ENCODE measurements around the gene SUCLG1. TPM values are rescaled to one million over a fixed set of nuclear protein-coding genes. Genes with fewer than 3 reads are reported as not detected.

The SUCLG1 gene
- polyA plus RNA-seq, 1 of the 3 experiments (the other 2 are of a cell fraction): 32.7 TPM

DNA sequence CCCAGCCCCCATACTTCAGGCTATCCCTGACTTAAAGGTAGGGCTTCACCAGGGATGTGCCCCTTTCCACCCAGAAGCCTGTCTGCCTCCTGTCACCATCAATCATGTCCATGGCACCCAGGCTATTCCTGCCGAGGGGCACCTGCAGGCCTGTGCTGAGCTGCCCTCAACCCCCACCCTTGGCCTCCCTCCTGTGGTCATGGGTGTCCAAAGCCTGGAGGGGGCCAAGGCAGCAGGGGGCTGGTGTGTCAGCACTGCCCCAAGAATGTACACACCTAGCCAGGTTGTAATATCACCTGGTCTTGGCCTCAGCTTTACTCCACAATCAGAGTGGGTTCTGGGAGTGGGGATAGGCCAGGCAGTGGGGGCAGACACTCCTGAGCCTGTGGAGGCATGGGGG, 69.3 kb downstream of the SUCLG1 start:
- TF ChIP-seq SIN3A (IDR thresholded peaks at IDR 0.05; ENCODE audit: borderline replicate concordance, low read depth, low read length): no peak
- no peak for TF ChIP-seq EP300 (IDR thresholded peaks at IDR 0.05; ENCODE audit: borderline replicate concordance in 1 of 2, low read depth in 1 of 2, low read length in 1 of 2)
- no peak for TF ChIP-seq JUND (IDR thresholded peaks at IDR 0.05)
- no peaks in the 10 kb centered on the region for H3K4me1 ChIP-seq (ENCODE audit: control insufficient read depth in 1 of 2, insufficient read depth in 2 of 2, low read depth in 1 of 2, low read length in 1 of 2)
- H3K4me3 ChIP-seq (ENCODE audit: low read depth in 2 of 2, low read length in 1 of 2): no peak overlapping the region
- H3K9me3 ChIP-seq: no peaks in the 10 kb centered on the region
- no peak overlapping the region for H3K9ac ChIP-seq
- H3K27me3 ChIP-seq (ENCODE audit: insufficient read depth): no peaks in the 10 kb centered on the region
- no peak overlapping the region for H3K4me2 ChIP-seq
- H3K79me2 ChIP-seq (ENCODE audit: insufficient read depth): no peaks in the 10 kb centered on the region
- no peaks in the 10 kb centered on the region for H3K9me2 ChIP-seq
- H3K27ac ChIP-seq (ENCODE audit: low read depth in 2 of 2, low read length in 1 of 2): no peak overlapping the region
- H2AFZ ChIP-seq (ENCODE audit: low read depth): no peak overlapping the region
- ChIA-PET POLR2A (no interaction called here), CTCF (interaction anchor here (0.8 to 1.2 kb wide), 2 partner anchors 16 to 75 kb away, joined by 3 read pairs; no protein-coding TSS in a partner anchor)
- H3F3A ChIP-seq (replicated peaks; ENCODE audit: insufficient read depth): no peaks in the 10 kb centered on the region
- WGBS (ENCODE audit: low lambda C conversion rate): no CpG with 5 or more reads among the region's 1 CpG
- no peak for DNase-seq
- H3K36me3 ChIP-seq (replicated peaks in 1 of 2; ENCODE audit: control insufficient read depth in 1 of 2, insufficient read depth in 2 of 2, low read length in 1 of 2): no peaks in the 10 kb centered on the region
- no peaks in the 10 kb centered on the region for H4K20me1 ChIP-seq (ENCODE audit: insufficient read depth)

- Histone ChIP-seq H3K9me3 (no peaks in the 10 kb centered on the region), H3K27ac (ENCODE audit: low read depth in 2 of 2, low read length in 1 of 2) (no peak overlapping the region), H3K9ac (no peak overlapping the region), H3K36me3 (replicated peaks in 1 of 2; ENCODE audit: control insufficient read depth in 1 of 2, insufficient read depth in 2 of 2, low read length in 1 of 2) (no peaks in the 10 kb centered on the region), H3K4me3 (ENCODE audit: low read depth in 2 of 2, low read length in 1 of 2) (no peak overlapping the region), H3K27me3 (ENCODE audit: insufficient read depth) (no peaks in the 10 kb centered on the region), H3F3A (replicated peaks; ENCODE audit: insufficient read depth) (no peaks in the 10 kb centered on the region), H2AFZ (ENCODE audit: low read depth) (no peak overlapping the region), H3K4me1 (ENCODE audit: control insufficient read depth in 1 of 2, insufficient read depth in 2 of 2, low read depth in 1 of 2, low read length in 1 of 2) (no peaks in the 10 kb centered on the region), H3K9me2 (no peaks in the 10 kb centered on the region), H4K20me1 (ENCODE audit: insufficient read depth) (no peaks in the 10 kb centered on the region), H3K4me2 (no peak overlapping the region), H3K79me2 (ENCODE audit: insufficient read depth) (no peaks in the 10 kb centered on the region)
- 18% methylated on average over 6 of the region's 9 CpGs for WGBS (ENCODE audit: low lambda C conversion rate)
- ChIA-PET CTCF (interaction anchor here (0.8 kb wide), 1 partner anchor 15 kb away, joined by 3 read pairs; no protein-coding TSS in a partner anchor), POLR2A (no interaction called here)
- DNase-seq: no peak
- TF ChIP-seq GATA2 (CRISPR knock-in tag; IDR thresholded peaks at IDR 0.05) (no peak), GABPA (IDR thresholded peaks at IDR 0.05; ENCODE audit: low read depth) (no peak), RXRA (IDR thresholded peaks at IDR 0.05; ENCODE audit: borderline replicate concordance, low read depth) (no peak)
These were observed 70.1 kb downstream of the SUCLG1 start for GRCh38 chr2:84388921-84389490.

DNA sequence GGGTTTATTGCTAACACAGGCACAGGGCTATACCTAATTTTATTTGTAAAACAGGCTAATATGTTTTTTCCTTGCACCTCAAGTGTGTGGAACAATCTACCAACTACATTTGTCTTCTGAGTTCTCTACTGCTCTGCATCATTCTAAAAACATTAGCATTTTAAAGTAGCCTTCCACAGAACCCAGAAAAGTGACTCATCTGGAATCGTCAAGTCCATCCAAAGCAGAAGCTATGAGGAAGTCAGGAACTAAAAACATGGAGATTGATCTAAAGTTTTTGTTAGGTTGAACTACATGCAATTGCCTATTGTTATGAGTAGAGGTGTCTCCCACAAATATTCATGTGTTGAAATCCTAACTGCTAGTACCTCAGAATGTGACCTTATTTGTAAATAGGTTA, 70.9 kb downstream of the SUCLG1 start:
- Histone ChIP-seq H3K4me2 (no peak overlapping the region), H3K27ac (ENCODE audit: low read depth in 2 of 2, low read length in 1 of 2) (no peak overlapping the region), H3K36me3 (replicated peaks in 1 of 2; ENCODE audit: control insufficient read depth in 1 of 2, insufficient read depth in 2 of 2, low read length in 1 of 2) (no peaks in the 10 kb centered on the region), H3K9me3 (no peaks in the 10 kb centered on the region), H3K27me3 (ENCODE audit: insufficient read depth) (no peaks in the 10 kb centered on the region), H3K9me2 (no peaks in the 10 kb centered on the region), H3K4me1 (ENCODE audit: control insufficient read depth in 1 of 2, insufficient read depth in 2 of 2, low read depth in 1 of 2, low read length in 1 of 2) (no peaks in the 10 kb centered on the region), H2AFZ (ENCODE audit: low read depth) (no peak overlapping the region), H3F3A (replicated peaks; ENCODE audit: insufficient read depth) (no peaks in the 10 kb centered on the region), H3K9ac (no peak overlapping the region), H4K20me1 (ENCODE audit: insufficient read depth) (no peaks in the 10 kb centered on the region), H3K4me3 (ENCODE audit: low read depth in 2 of 2, low read length in 1 of 2) (no peak overlapping the region), H3K79me2 (ENCODE audit: insufficient read depth) (no peaks in the 10 kb centered on the region)
- 21% methylated on average over 1 of the region's 1 CpG for WGBS (ENCODE audit: low lambda C conversion rate)
- no peak for DNase-seq
- ChIA-PET CTCF (no interaction called here), POLR2A (no interaction called here)
- no peak for TF ChIP-seq RFX5 (IDR thresholded peaks at IDR 0.05; ENCODE audit: low read length)
- no peak for TF ChIP-seq FOXJ3 (CRISPR knock-in tag; IDR thresholded peaks at IDR 0.05)
- no peak for TF ChIP-seq TCF12 (IDR thresholded peaks at IDR 0.05)
- no peak for TF ChIP-seq RXRA (IDR thresholded peaks at IDR 0.05; ENCODE audit: borderline replicate concordance, low read depth)
- no peak for TF ChIP-seq JUND (IDR thresholded peaks at IDR 0.05)
- no peak for TF ChIP-seq TAF1 (IDR thresholded peaks at IDR 0.05; ENCODE audit: borderline replicate concordance, low read depth, low read length)
- TF ChIP-seq, protein P1, sequence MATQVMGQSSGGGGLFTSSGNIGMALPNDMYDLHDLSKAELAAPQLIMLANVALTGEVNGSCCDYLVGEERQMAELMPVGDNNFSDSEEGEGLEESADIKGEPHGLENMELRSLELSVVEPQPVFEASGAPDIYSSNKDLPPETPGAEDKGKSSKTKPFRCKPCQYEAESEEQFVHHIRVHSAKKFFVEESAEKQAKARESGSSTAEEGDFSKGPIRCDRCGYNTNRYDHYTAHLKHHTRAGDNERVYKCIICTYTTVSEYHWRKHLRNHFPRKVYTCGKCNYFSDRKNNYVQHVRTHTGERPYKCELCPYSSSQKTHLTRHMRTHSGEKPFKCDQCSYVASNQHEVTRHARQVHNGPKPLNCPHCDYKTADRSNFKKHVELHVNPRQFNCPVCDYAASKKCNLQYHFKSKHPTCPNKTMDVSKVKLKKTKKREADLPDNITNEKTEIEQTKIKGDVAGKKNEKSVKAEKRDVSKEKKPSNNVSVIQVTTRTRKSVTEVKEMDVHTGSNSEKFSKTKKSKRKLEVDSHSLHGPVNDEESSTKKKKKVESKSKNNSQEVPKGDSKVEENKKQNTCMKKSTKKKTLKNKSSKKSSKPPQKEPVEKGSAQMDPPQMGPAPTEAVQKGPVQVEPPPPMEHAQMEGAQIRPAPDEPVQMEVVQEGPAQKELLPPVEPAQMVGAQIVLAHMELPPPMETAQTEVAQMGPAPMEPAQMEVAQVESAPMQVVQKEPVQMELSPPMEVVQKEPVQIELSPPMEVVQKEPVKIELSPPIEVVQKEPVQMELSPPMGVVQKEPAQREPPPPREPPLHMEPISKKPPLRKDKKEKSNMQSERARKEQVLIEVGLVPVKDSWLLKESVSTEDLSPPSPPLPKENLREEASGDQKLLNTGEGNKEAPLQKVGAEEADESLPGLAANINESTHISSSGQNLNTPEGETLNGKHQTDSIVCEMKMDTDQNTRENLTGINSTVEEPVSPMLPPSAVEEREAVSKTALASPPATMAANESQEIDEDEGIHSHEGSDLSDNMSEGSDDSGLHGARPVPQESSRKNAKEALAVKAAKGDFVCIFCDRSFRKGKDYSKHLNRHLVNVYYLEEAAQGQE (IDR thresholded peaks at IDR 0.05; ENCODE audit: low read depth, low read length): no peak
- TF ChIP-seq SMC3 (IDR thresholded peaks at IDR 0.05; ENCODE audit: low read depth, low read length): no peak
- TF ChIP-seq SIN3A (IDR thresholded peaks at IDR 0.05; ENCODE audit: borderline replicate concordance, low read depth, low read length): no peak
- no peak for TF ChIP-seq ELF1 (IDR thresholded peaks at IDR 0.05)
- TF ChIP-seq EZH2phosphoT487 (IDR thresholded peaks at IDR 0.05; ENCODE audit: borderline replicate concordance, low read depth): no peak
- TF ChIP-seq USF2 (IDR thresholded peaks at IDR 0.05; ENCODE audit: borderline replicate concordance, low read depth, low read length): no peak

Measured in SK-N-SH (cell line).